ENCODE results near the gene COL25A1.

The COL25A1 gene

DNA sequence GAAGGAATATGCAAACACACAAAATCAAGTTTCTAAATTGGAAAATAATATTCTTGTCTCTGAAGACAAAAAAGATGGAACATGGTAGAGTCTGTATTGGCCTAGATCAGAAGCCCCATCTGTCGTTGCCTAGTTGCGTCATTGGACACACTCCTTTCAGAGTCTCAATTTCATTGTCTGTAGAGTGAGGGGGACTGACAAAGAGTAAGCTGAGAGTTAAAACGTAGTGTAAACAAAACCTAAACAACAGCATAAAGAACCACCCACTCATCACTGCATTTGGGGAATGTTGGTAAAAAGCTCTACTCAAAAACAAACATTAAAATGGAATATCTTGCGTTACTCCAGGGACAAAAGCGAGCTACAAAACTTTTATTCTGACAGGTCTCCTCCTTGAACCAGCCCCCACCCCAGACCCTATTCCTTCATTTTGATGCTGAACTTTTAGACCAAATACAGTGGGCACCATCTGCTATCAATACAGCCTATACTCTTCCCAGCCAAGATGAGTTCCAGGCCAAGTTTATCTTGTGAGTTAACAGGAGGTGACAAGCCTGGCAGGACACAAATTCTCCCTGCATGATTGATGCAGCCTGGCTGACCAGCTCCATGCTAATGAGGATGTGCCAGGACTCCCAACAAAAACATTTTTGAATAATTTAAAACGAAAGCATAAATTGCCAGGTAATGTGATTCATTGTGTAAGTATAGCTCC lies 125.2 kb downstream of the COL25A1 start:
- in situ Hi-C loops (cut with MboI; ENCODE audit: low pct_unique_long_range_greater_than_20kb, low sequenced_read_pairs, unreplicated experiment) = no loop called here
- TF ChIP-seq, protein P1, sequence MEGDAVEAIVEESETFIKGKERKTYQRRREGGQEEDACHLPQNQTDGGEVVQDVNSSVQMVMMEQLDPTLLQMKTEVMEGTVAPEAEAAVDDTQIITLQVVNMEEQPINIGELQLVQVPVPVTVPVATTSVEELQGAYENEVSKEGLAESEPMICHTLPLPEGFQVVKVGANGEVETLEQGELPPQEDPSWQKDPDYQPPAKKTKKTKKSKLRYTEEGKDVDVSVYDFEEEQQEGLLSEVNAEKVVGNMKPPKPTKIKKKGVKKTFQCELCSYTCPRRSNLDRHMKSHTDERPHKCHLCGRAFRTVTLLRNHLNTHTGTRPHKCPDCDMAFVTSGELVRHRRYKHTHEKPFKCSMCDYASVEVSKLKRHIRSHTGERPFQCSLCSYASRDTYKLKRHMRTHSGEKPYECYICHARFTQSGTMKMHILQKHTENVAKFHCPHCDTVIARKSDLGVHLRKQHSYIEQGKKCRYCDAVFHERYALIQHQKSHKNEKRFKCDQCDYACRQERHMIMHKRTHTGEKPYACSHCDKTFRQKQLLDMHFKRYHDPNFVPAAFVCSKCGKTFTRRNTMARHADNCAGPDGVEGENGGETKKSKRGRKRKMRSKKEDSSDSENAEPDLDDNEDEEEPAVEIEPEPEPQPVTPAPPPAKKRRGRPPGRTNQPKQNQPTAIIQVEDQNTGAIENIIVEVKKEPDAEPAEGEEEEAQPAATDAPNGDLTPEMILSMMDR (IDR thresholded peaks at IDR 0.05; ENCODE audit: extremely low read depth, insufficient read depth, missing control alignments) = no peak
- no peak for DNase-seq (ENCODE audit: low spot score)

DNA sequence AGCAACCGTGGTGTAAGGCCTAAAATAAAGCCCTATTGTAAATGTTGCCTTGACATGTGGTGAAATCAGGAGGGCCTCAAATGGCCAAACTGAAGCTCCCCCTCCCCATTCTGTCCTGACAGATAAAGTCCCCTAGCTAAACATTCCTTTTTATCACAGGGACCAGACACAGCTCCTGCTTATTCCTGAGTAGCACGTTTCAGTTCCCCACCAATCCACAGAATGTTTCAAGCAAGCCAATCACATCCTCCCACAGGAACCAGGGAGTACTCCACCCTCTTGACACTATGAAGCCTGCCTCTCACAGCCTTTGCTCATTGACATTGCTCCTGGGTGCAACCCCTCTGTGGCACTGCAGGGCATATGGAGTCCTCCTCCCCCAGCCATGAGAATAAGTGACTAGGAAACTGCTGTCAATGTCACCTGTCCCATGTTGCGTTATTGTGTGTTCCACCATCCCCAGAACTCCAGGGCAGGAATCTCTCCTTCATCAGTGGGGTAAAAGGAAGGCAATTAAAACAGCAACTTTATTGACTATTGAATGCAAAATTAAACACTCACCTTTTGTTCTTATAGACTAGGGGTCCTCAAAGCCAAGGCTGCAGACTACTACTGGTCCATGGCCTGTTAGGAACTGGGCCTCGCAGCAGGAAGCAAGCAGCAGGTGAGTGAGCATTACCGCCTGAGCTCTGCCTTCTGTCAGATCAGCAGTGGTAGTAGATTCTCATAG lies 128.1 kb downstream of the COL25A1 start:
- in situ Hi-C loops (cut with MboI; ENCODE audit: low pct_unique_long_range_greater_than_20kb, low sequenced_read_pairs, unreplicated experiment) = no loop called here
- DNase-seq (ENCODE audit: low spot score) = no peak
- TF ChIP-seq, protein P1 (IDR thresholded peaks at IDR 0.05; ENCODE audit: extremely low read depth, insufficient read depth, missing control alignments) = no peak

DNA sequence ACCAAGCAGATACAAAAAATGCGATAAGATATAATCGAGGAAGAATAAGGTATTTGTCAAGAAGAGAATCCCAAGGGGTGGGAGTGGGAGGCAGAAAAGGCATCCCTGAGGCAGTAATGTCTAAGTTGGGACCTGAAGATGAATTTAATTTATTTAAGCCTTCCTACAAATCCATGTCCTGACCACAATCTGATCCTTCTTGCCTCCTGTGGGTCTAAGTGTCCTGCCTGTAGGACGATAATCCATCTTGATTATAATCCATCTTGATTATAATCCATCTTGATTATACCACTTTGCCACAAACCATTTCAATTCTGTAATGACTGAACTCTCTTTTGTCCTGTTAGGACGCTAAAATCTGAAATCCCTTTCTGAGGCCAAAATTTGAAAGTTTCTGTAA lies 130.2 kb downstream of the COL25A1 start:
- in situ Hi-C loops (cut with MboI; ENCODE audit: low pct_unique_long_range_greater_than_20kb, low sequenced_read_pairs, unreplicated experiment) = no loop called here
- no peak for DNase-seq (ENCODE audit: low spot score)
- TF ChIP-seq, protein P1 (IDR thresholded peaks at IDR 0.05; ENCODE audit: extremely low read depth, insufficient read depth, missing control alignments) = no peak

DNA sequence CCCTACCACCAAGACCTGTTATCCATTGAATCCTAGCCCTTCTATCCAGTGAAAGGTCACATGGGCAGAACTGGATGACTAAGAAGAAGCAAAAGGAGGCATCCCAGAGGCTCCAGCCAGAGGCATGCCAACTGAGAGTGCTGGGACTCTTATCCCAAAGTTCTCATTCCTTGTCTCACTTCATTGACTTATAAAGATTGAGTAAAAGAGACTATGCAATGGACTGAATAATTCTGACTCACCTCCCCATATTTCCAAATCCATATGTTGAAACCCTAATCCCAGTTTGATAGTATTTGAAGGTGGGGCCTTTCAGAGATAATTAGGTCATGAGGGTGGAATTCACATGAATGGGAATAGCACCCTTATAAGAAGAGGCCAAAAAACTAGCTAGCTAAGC lies 131.4 kb downstream of the COL25A1 start:
- TF ChIP-seq, protein P1 (IDR thresholded peaks at IDR 0.05; ENCODE audit: extremely low read depth, insufficient read depth, missing control alignments) = no peak
- in situ Hi-C loops (cut with MboI; ENCODE audit: low pct_unique_long_range_greater_than_20kb, low sequenced_read_pairs, unreplicated experiment) = no loop called here
- DNase-seq (ENCODE audit: low spot score) = no peak

DNA sequence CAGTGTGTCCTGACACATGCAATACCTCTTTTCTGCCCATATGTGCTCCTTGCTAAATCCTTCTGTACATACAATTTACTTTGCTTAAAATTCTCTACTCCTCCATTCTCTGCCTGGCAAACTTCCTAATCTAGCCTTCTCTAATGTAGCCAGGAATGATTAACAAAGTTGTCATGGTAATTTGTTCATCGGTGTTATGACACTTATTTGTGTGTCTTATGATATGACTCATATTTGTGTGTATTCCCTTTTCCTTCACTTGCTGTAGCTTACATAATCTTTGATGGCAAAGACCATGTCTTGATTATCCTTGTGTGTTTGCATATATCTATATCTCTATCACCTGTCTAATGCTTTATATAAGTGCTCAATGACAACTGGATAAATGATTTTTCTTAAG lies 133.3 kb downstream of the COL25A1 start:
- in situ Hi-C loops (cut with MboI; ENCODE audit: low pct_unique_long_range_greater_than_20kb, low sequenced_read_pairs, unreplicated experiment) = no loop called here
- TF ChIP-seq, protein P1 (IDR thresholded peaks at IDR 0.05; ENCODE audit: extremely low read depth, insufficient read depth, missing control alignments) = no peak
- no peak for DNase-seq (ENCODE audit: low spot score)

DNA sequence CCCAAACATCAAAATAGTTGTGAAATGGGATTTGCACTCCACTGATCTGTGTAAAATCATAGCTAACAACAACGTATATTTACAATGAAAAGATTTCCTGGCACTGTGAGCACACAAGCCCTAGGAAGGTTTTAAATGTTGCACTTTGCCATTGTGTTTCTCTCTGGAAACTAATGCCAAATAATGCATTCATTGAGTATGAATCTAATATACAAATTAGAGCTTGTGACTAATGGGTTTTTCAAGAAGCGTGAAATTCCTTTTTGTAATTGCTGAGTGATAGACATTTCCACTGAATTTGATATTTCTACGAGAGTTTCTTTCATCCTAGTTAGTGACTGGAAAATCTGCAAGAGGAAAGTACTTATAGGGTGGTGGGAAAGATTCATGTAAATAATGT lies 135.9 kb downstream of the COL25A1 start:
- in situ Hi-C loops (cut with MboI; ENCODE audit: low pct_unique_long_range_greater_than_20kb, low sequenced_read_pairs, unreplicated experiment) = no loop called here
- no peak for DNase-seq (ENCODE audit: low spot score)
- TF ChIP-seq, protein P1 (IDR thresholded peaks at IDR 0.05; ENCODE audit: extremely low read depth, insufficient read depth, missing control alignments) = no peak

Measured in GM13977 (cell line).